ENCODE results near the gene RNF25.

The RNF25 gene, protein sequence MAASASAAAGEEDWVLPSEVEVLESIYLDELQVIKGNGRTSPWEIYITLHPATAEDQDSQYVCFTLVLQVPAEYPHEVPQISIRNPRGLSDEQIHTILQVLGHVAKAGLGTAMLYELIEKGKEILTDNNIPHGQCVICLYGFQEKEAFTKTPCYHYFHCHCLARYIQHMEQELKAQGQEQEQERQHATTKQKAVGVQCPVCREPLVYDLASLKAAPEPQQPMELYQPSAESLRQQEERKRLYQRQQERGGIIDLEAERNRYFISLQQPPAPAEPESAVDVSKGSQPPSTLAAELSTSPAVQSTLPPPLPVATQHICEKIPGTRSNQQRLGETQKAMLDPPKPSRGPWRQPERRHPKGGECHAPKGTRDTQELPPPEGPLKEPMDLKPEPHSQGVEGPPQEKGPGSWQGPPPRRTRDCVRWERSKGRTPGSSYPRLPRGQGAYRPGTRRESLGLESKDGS

DNA sequence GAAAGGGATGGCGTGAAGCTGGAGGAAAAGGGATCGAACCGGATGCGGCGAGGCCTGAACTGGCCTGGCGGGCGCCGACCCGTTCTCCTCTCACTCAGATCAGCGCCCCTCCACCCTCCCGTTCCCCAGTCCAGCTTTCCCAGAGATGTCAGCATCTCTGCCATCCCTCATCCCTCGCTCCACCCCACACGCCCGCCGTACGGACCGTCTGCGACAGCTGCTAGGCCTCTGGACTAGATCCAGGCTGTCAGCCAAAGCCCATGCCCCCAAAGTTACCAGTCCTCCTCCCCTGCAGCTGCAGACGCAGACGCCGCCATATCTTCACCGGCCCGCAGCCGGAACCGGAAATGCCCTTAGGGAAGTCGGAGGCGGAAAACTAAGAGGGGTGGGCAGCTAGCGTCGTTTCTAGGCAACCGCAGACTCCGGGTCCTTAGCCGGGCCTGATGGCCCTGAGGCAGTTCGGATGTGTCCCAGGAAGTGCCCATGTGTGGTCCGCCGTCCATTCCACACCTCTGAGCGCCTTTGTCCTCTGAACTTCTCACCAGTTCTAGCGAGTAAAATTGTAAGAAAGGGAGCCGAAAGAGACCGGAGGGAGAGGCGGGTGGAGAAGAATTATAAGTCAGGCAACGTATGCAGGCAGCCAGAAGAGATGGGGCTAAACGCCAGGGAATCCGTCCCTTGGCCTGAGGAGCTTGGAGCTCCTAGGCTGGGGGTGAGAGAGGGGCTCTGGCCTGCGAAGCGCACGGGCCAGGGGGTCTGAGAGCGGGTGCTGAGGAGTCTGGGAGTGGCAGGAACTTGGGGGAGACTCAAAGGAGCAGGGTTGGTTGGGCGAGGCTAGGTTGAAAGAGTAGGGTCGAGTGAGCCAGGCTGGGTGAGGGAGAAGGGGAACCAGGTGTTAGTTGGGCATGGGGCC is at the start of gene RNF25, which contains the start of gene STK36:
RNF25 (minus strand) TSS at position 349 of the 913 bp plus-strand sequence; CDS start at position 317, 32 bp downstream.
STK36 (plus strand) TSS at position 433 of the 913 bp plus-strand sequence. CDS start 744 bp downstream, outside the sequence.
- Histone ChIP-seq H3K36me3 (ENCODE audit: control insufficient read depth, insufficient read depth, low read length) (peaks cover 5% of the 10 kb centered on the region; the same call in 1 of the 2 replicates), H3K9me3 (ENCODE audit: control insufficient read depth, insufficient read depth, low read length) (no peaks in the 10 kb centered on the region), H3K27me3 (ENCODE audit: control insufficient read depth, insufficient read depth, low read length) (no peaks in the 10 kb centered on the region), H3K27ac (ENCODE audit: low read length) (no peak within 1 kb of the TSS), H3K4me1 (ENCODE audit: control insufficient read depth, insufficient read depth, low read length) (0 out of 2 replicates have a peak, but pooled peaks cover 1% of the 10 kb centered on the region), H3K4me3 (ENCODE audit: low read length) (peak within 1 kb of the TSS; percentile 93)
- no peak for DNase-seq (ENCODE audit: low read depth, low spot score)
- WGBS (ENCODE audit: insufficient coverage, insufficient read length), result no CpG with 5 or more reads among the region's 49 CpGs

DNA sequence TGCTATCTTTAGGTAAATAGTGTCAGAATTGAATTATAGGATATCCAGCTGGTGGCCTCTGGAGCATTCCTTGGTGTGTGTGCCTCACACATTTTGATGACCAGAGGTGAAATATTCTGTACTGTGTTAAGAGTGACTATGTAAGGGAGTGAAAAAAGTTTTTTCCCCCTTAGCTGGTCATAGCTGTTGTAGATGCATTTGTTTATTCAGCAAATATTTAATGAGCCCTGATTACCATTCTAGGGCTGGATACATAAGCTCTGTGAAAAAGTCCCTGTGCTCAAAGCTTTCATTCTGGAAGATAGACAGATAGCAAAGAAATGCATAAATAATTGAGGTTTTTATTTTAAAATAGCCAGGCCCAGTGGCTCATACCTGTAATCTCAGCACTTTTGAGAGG is 49.7 kb upstream of the RNF25 start:
- no peak overlapping the region for H3K27ac ChIP-seq (ENCODE audit: low read length)
- no peak overlapping the region for H3K4me3 ChIP-seq (ENCODE audit: low read length)
- no peak for DNase-seq (ENCODE audit: low read depth, low spot score)
- no peaks in the 10 kb centered on the region for H3K27me3 ChIP-seq (ENCODE audit: control insufficient read depth, insufficient read depth, low read length)
- H3K36me3 ChIP-seq (ENCODE audit: control insufficient read depth, insufficient read depth, low read length), result 0 out of 2 replicates have a peak, but pooled peaks cover 2% of the 10 kb centered on the region
- H3K4me1 ChIP-seq (ENCODE audit: control insufficient read depth, insufficient read depth, low read length), result peaks cover 5% of the 10 kb centered on the region; the same call in 1 of the 2 replicates
- H3K9me3 ChIP-seq (ENCODE audit: control insufficient read depth, insufficient read depth, low read length), result no peaks in the 10 kb centered on the region

DNA sequence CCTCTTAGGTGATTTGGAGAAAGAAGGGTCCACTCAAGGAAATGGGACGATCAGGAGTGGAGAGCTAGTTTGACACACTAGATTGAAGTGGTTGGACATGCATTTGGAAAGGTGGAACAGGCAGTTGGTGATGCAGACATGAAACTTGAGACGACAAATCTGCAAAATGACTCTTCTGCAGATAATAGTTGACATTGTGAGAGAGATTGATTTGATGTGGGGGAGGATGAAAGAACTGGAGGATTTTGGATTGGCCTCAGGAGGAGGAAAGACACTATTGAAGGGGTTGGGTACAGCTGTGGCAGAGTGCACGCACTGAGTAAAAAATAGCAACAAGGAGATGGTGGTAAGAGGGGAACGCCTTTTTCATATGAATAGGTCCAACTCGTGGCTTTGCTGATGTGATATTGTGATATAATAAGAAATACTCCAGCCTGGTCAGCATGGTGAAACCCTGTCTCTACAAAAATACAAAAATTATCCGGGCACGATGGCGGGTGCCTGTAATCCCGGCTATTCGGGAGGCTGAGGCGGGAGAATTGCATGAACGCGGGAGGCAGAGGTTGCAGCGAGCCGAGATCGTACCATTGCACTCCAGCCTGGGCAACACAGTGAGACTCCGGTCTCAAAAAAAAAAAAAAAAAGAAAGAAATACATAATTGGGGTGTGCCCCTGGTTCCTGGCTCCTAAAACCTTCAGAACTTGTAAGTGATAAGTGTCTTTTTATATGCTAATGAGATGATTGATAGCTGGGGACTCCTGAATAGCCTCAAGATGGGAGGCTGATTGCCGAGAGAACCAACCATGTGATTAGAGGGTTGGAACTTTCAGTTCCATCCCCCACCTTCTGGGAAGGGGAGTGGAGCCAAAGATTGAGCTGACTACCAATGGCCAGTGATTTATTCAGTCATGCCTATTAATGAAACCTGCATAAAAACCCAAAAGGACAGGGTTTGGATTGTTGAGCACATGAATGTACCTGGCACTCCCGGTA is 48.5 kb upstream of the RNF25 start:
- no peak overlapping the region for H3K27ac ChIP-seq (ENCODE audit: low read length)
- no CpG with 5 or more reads among the region's 19 CpGs for WGBS (ENCODE audit: insufficient coverage, insufficient read length)
- peaks cover 5% of the 10 kb centered on the region; the same call in 1 of the 2 replicates for H3K4me1 ChIP-seq (ENCODE audit: control insufficient read depth, insufficient read depth, low read length)
- H3K4me3 ChIP-seq (ENCODE audit: low read length), result no peak overlapping the region
- no peaks in the 10 kb centered on the region for H3K27me3 ChIP-seq (ENCODE audit: control insufficient read depth, insufficient read depth, low read length)
- no peak for DNase-seq (ENCODE audit: low read depth, low spot score)
- H3K9me3 ChIP-seq (ENCODE audit: control insufficient read depth, insufficient read depth, low read length), result no peaks in the 10 kb centered on the region
- 0 out of 2 replicates have a peak, but pooled peaks cover 2% of the 10 kb centered on the region for H3K36me3 ChIP-seq (ENCODE audit: control insufficient read depth, insufficient read depth, low read length)

DNA sequence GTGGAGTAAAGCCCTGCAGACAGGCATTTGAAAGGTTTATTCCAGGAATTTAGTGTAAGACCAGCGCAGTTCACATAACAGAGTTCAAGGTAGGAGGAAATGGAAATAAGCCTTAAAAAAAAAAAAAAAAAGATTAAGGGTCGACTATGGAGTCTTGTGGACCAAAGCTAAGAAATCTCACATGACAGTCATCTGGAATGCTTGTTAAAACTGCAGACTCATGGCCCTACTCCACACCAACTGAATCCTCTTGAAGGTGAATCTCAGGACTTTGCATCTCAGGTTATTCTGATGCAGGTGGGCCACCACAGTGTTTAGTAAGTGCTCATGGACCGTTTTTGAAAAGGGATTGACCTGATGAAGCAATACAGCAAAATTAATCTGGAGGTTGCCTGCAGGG is 47.7 kb upstream of the RNF25 start:
- Histone ChIP-seq H3K9me3 (ENCODE audit: control insufficient read depth, insufficient read depth, low read length) (no peaks in the 10 kb centered on the region), H3K4me1 (ENCODE audit: control insufficient read depth, insufficient read depth, low read length) (peaks cover 5% of the 10 kb centered on the region; the same call in 1 of the 2 replicates), H3K36me3 (ENCODE audit: control insufficient read depth, insufficient read depth, low read length) (0 out of 2 replicates have a peak, but pooled peaks cover 2% of the 10 kb centered on the region), H3K27me3 (ENCODE audit: control insufficient read depth, insufficient read depth, low read length) (no peaks in the 10 kb centered on the region), H3K4me3 (ENCODE audit: low read length) (no peak overlapping the region), H3K27ac (ENCODE audit: low read length) (no peak overlapping the region)
- DNase-seq (ENCODE audit: low read depth, low spot score), result no peak
- WGBS (ENCODE audit: insufficient coverage, insufficient read length), result no CpG with 5 or more reads among the region's 3 CpGs

DNA sequence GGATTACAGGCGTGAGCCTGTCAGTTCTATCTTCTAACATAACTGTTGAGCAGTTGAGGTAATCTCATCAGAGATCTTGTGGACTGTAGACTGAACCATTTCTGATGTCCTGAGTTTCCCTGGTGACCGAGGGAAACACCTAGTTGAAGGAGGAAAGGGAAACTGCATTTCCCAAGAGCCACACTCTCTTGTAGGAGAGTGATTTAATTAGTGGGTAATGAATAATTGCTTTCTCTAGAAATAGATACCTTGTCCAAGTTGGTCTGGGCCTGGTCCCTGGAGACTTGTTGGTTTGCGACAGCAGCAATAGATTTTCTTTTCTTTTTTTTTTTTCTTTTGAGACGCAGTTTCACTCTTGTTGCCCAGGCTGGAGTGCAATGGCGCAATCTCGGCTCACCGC is 46.3 kb upstream of the RNF25 start:
- Histone ChIP-seq H3K4me3 (ENCODE audit: low read length) (no peak overlapping the region), H3K27me3 (ENCODE audit: control insufficient read depth, insufficient read depth, low read length) (no peaks in the 10 kb centered on the region), H3K9me3 (ENCODE audit: control insufficient read depth, insufficient read depth, low read length) (no peaks in the 10 kb centered on the region), H3K36me3 (ENCODE audit: control insufficient read depth, insufficient read depth, low read length) (0 out of 2 replicates have a peak, but pooled peaks cover 2% of the 10 kb centered on the region), H3K4me1 (ENCODE audit: control insufficient read depth, insufficient read depth, low read length) (peaks cover 7% of the 10 kb centered on the region; the same call in 1 of the 2 replicates), H3K27ac (ENCODE audit: low read length) (no peak overlapping the region)
- WGBS (ENCODE audit: insufficient coverage, insufficient read length), result no CpG with 5 or more reads among the region's 7 CpGs
- DNase-seq (ENCODE audit: low read depth, low spot score), result no peak

DNA sequence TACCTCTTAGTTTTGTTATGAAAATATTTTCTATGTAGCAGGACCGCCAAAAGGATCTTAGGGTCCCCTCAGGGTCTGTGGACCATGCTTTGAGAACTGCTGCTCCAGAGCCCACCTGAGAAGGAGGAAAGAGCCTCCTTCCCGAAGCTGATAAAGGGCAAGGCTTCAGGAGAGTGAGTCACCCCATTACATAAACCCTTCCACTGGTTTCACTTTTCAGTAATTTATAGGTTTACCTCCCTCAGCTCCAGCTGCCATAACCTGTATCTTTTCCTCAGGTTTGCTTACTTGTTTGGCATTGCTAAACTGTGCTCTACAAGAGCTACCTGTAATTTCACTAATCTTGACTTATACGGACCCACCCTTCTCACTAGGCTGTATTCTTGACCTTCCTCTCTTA is 45.5 kb upstream of the RNF25 start:
- WGBS (ENCODE audit: insufficient coverage, insufficient read length), result no CpG with 5 or more reads among the region's 3 CpGs
- DNase-seq (ENCODE audit: low read depth, low spot score), result no peak

DNA sequence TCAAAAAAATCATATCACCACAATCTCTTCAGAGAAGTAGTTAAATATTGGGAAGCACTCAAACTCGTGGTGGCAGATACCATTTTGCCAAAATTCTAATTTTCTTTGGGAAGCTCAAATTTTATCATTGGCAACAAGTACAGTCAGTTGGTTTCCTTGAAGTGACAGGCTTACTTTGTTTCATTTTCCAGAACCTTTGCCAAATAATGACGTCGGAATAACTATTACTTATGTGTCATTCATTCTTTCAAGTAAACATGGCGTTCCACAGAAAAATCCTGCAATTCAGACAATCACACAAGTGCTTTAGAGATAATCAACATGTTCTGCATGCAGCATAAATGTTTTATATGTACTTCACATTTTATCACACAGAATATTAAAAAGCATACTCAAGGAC is 44.3 kb upstream of the RNF25 start:
- no CpG with 5 or more reads among the region's 4 CpGs for WGBS (ENCODE audit: insufficient coverage, insufficient read length)
- Histone ChIP-seq H3K36me3 (ENCODE audit: control insufficient read depth, insufficient read depth, low read length) (no peaks in the 10 kb centered on the region), H3K4me3 (ENCODE audit: low read length) (no peak overlapping the region), H3K4me1 (ENCODE audit: control insufficient read depth, insufficient read depth, low read length) (peaks cover 4% of the 10 kb centered on the region; the same call in 1 of the 2 replicates), H3K27ac (ENCODE audit: low read length) (no peak overlapping the region), H3K9me3 (ENCODE audit: control insufficient read depth, insufficient read depth, low read length) (no peaks in the 10 kb centered on the region), H3K27me3 (ENCODE audit: control insufficient read depth, insufficient read depth, low read length) (no peaks in the 10 kb centered on the region)
- no peak for DNase-seq (ENCODE audit: low read depth, low spot score)

More for the DNA sequence above, 45.5 kb upstream of the RNF25 start:
- Histone ChIP-seq H3K4me3 (ENCODE audit: low read length) (no peak overlapping the region), H3K36me3 (ENCODE audit: control insufficient read depth, insufficient read depth, low read length) (0 out of 2 replicates have a peak, but pooled peaks cover 2% of the 10 kb centered on the region), H3K27me3 (ENCODE audit: control insufficient read depth, insufficient read depth, low read length) (no peaks in the 10 kb centered on the region), H3K27ac (ENCODE audit: low read length) (no peak overlapping the region), H3K9me3 (ENCODE audit: control insufficient read depth, insufficient read depth, low read length) (no peaks in the 10 kb centered on the region), H3K4me1 (ENCODE audit: control insufficient read depth, insufficient read depth, low read length) (peaks cover 7% of the 10 kb centered on the region; the same call in 1 of the 2 replicates)

DNA sequence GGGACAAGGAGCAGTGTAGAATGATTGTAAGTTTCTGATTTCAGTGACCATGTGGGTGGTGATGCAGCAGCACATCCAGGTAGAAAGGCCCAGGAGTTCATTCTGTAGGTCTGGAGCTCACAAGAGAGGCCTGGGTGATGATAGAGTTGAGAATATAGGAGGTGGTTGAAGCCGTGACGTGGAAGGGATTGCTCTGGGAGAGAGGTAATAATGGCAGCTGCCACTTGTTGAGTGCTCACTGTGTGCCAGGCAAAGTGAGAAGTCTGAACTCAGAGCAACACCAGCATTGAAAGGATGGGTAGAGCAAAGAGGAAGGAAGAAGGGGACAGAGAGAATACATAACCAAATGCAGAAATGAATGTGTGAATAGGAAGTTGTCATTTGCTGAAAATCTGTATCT is 42.1 kb upstream of the RNF25 start:
- no peaks in the 10 kb centered on the region for H3K36me3 ChIP-seq (ENCODE audit: control insufficient read depth, insufficient read depth, low read length)
- H3K27me3 ChIP-seq (ENCODE audit: control insufficient read depth, insufficient read depth, low read length), result no peaks in the 10 kb centered on the region
- H3K9me3 ChIP-seq (ENCODE audit: control insufficient read depth, insufficient read depth, low read length), result no peaks in the 10 kb centered on the region
- H3K27ac ChIP-seq (ENCODE audit: low read length), result no peak overlapping the region
- DNase-seq (ENCODE audit: low read depth, low spot score), result no peak
- 100% methylated on average over 2 of the region's 2 CpGs for WGBS (ENCODE audit: insufficient coverage, insufficient read length)
- 0 out of 2 replicates have a peak, but pooled peaks cover 2% of the 10 kb centered on the region for H3K4me1 ChIP-seq (ENCODE audit: control insufficient read depth, insufficient read depth, low read length)
- H3K4me3 ChIP-seq (ENCODE audit: low read length), result no peak overlapping the region

DNA sequence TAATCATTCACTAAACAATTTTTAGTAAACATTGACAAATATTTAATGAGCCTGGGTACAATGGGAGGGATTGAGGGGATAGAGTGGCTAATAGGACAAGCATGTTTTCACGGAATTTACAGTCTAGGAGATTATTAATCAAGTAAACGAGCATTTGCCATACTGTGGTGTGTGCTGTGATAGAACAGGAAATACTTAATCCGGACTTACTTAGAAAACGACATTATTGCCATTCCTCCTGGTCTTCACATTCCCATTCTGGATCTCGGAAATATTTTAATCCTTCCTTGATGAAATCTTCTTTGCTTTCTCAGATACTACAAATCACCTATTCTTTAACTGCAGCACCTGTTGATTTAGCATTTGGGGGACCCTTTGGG is 39.7 kb upstream of the RNF25 start:
- DNase-seq (ENCODE audit: low read depth, low spot score), result no peak
- Histone ChIP-seq H3K9me3 (ENCODE audit: control insufficient read depth, insufficient read depth, low read length) (no peaks in the 10 kb centered on the region), H3K36me3 (ENCODE audit: control insufficient read depth, insufficient read depth, low read length) (no peaks in the 10 kb centered on the region), H3K27ac (ENCODE audit: low read length) (no peak overlapping the region), H3K4me1 (ENCODE audit: control insufficient read depth, insufficient read depth, low read length) (0 out of 2 replicates have a peak, but pooled peaks cover 2% of the 10 kb centered on the region), H3K4me3 (ENCODE audit: low read length) (peak overlapping the region; percentile 99; the same call in 1 of the 2 replicates), H3K27me3 (ENCODE audit: control insufficient read depth, insufficient read depth, low read length) (no peaks in the 10 kb centered on the region)
- WGBS (ENCODE audit: insufficient coverage, insufficient read length), result no CpG with 5 or more reads among the region's 5 CpGs
